ENCODE results near the gene HOXA7.

Gene HOXA7

DNA sequence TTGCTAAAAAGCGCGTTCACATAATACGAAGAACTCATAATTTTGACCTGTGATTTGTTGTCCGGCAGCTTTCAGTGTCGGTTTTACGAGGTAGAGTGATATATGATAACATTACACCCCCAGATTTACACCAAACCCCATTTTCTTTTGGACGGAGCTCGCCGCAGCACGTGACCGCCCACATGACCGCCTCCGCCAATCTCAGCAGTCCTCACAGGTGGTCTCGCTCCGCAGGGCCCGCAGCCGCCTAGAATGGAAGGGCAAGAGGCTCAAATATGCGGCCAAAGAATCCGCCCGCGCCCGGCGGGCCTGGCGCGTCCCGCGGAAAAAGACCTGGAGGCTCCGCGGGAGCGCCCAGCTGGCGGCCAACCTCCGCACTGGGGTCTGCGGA lies at the start of gene HOXA7:
TSS of gene HOXA7 (minus strand) at position 168 of the 391 bp plus-strand sequence. CDS start at position 38, 130 bp downstream.
- H3K9ac ChIP-seq = no peak within 1 kb of the TSS

GRCh38 chr7:27205325-27206280 lies 49.1 kb upstream of the HOXA7 start:
- Histone ChIP-seq H3K79me2 (ENCODE audit: insufficient read depth, low read depth) (no peaks in the 10 kb centered on the region), H3K36me3 (ENCODE audit: insufficient read depth) (no peaks in the 10 kb centered on the region), H3K27me3 (ENCODE audit: insufficient read depth, low read depth) (no peaks in the 10 kb centered on the region), H3K4me2 (no peak overlapping the region), H3K4me1 (ENCODE audit: low read depth, poor library complexity, severe bottlenecking) (no peaks in the 10 kb centered on the region), H3K9ac (no peak overlapping the region), H2AFZ (ENCODE audit: low read depth) (no peak overlapping the region), H3K27ac (no peak overlapping the region), H3K4me3 (IDR thresholded peaks at IDR 0.05; ENCODE audit: insufficient read depth, low read depth, low read length) (no peak overlapping the region), H4K20me1 (ENCODE audit: insufficient read depth) (no peaks in the 10 kb centered on the region)
- TF ChIP-seq, protein P1, sequence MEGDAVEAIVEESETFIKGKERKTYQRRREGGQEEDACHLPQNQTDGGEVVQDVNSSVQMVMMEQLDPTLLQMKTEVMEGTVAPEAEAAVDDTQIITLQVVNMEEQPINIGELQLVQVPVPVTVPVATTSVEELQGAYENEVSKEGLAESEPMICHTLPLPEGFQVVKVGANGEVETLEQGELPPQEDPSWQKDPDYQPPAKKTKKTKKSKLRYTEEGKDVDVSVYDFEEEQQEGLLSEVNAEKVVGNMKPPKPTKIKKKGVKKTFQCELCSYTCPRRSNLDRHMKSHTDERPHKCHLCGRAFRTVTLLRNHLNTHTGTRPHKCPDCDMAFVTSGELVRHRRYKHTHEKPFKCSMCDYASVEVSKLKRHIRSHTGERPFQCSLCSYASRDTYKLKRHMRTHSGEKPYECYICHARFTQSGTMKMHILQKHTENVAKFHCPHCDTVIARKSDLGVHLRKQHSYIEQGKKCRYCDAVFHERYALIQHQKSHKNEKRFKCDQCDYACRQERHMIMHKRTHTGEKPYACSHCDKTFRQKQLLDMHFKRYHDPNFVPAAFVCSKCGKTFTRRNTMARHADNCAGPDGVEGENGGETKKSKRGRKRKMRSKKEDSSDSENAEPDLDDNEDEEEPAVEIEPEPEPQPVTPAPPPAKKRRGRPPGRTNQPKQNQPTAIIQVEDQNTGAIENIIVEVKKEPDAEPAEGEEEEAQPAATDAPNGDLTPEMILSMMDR (conservative IDR thresholded peaks at IDR 0.05; ENCODE audit: low read depth, low read length) = no peak

More for the DNA sequence above, at the start of gene HOXA7:
- H3K4me3 ChIP-seq (IDR thresholded peaks at IDR 0.05; ENCODE audit: insufficient read depth, low read depth, low read length) = no peak within 1 kb of the TSS
- H4K20me1 ChIP-seq (ENCODE audit: insufficient read depth) = no peaks in the 10 kb centered on the region
- no peak within 1 kb of the TSS for H3K27ac ChIP-seq
- no peaks in the 10 kb centered on the region for H3K4me1 ChIP-seq (ENCODE audit: low read depth, poor library complexity, severe bottlenecking)
- H2AFZ ChIP-seq (ENCODE audit: low read depth) = no peak within 1 kb of the TSS
- no peaks in the 10 kb centered on the region for H3K36me3 ChIP-seq (ENCODE audit: insufficient read depth)
- no peak within 1 kb of the TSS for H3K4me2 ChIP-seq
- TF ChIP-seq, protein P1 (conservative IDR thresholded peaks at IDR 0.05; ENCODE audit: low read depth, low read length) = no peak
- no peaks in the 10 kb centered on the region for H3K79me2 ChIP-seq (ENCODE audit: insufficient read depth, low read depth)
- no peaks in the 10 kb centered on the region for H3K27me3 ChIP-seq (ENCODE audit: insufficient read depth, low read depth)

- Histone ChIP-seq H3K27me3 (ENCODE audit: insufficient read depth, low read depth) (no peaks in the 10 kb centered on the region), H3K27ac (no peak overlapping the region), H3K4me3 (IDR thresholded peaks at IDR 0.05; ENCODE audit: insufficient read depth, low read depth, low read length) (no peak overlapping the region), H3K4me2 (no peak overlapping the region), H4K20me1 (ENCODE audit: insufficient read depth) (no peaks in the 10 kb centered on the region), H3K4me1 (ENCODE audit: low read depth, poor library complexity, severe bottlenecking) (no peaks in the 10 kb centered on the region), H2AFZ (ENCODE audit: low read depth) (no peak overlapping the region), H3K36me3 (ENCODE audit: insufficient read depth) (no peaks in the 10 kb centered on the region), H3K9ac (no peak overlapping the region), H3K79me2 (ENCODE audit: insufficient read depth, low read depth) (no peaks in the 10 kb centered on the region)
- TF ChIP-seq, protein P1 (conservative IDR thresholded peaks at IDR 0.05; ENCODE audit: low read depth, low read length) = no peak
Measured at GRCh38 chr7:27204851-27205322, 48.4 kb upstream of the HOXA7 start.

GRCh38 chr7:27203964-27204594 lies 47.6 kb upstream of the HOXA7 start:
- Histone ChIP-seq H3K27ac (no peak overlapping the region), H3K27me3 (ENCODE audit: insufficient read depth, low read depth) (no peaks in the 10 kb centered on the region)

More at GRCh38 chr7:27203964-27204594, 47.6 kb upstream of the HOXA7 start:
- H3K4me1 ChIP-seq (ENCODE audit: low read depth, poor library complexity, severe bottlenecking) = no peaks in the 10 kb centered on the region
- H3K9ac ChIP-seq = no peak overlapping the region
- H4K20me1 ChIP-seq (ENCODE audit: insufficient read depth) = no peaks in the 10 kb centered on the region
- H3K79me2 ChIP-seq (ENCODE audit: insufficient read depth, low read depth) = no peaks in the 10 kb centered on the region
- H3K4me2 ChIP-seq = no peak overlapping the region
- no peak overlapping the region for H3K4me3 ChIP-seq (IDR thresholded peaks at IDR 0.05; ENCODE audit: insufficient read depth, low read depth, low read length)
- H3K36me3 ChIP-seq (ENCODE audit: insufficient read depth) = no peaks in the 10 kb centered on the region
- TF ChIP-seq, protein P1 (conservative IDR thresholded peaks at IDR 0.05; ENCODE audit: low read depth, low read length) = no peak
- no peak overlapping the region for H2AFZ ChIP-seq (ENCODE audit: low read depth)

Measured in KMS-11 (cell line).